HG02571 (cell line): Measurements from ENCODE around the gene HBD.

Experiments
- ATAC-seq: cut with Tn5 transposase; IDR thresholded peaks from one replicate; pipeline ENCODE4 v1.9.1; 2021; ENCODE audit warnings: mild to moderate bottlenecking, moderate library complexity; ENCODE audit not compliant: unreplicated experiment

HBD gene

DNA sequence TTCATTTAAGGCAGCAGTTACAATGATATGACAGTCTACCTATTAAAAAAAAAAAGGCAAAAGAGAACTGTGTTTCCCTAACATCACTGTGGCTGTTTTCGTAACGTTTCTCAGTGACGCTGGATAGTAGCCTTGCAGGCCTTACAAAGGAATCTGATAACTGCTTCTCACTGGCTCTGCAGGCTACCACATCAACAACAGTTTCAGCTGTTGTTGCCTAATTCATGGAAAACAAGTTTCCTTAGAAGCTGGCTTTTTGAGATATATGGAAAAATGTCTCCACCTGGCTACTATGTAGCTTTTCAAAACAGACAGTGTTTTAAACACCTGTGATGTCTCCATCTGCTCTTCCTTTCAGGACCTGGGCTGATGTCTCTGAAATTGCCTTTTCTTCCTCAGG lies 37.6 kb downstream of the HBD start:
- no peak for ATAC-seq

DNA sequence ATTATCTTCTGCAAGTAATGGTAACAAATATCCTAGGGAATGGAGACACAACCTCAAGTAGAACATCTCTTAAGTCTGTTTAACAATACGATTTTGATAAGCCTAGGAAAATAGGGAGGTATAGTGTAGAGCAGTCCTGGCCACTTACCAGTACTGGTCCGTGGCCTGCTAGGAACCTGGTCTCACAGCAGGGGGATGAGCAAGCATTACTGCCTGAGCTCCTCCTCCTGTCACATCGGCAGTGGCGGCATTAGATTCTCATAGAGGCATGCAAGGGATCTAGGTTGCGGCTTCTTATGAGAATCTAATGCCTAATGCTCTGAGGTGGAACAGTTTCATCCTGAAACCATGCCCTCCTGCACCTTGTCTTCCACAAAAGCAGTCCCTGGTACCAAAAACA lies 38.2 kb downstream of the HBD start:
- no peak for ATAC-seq

DNA sequence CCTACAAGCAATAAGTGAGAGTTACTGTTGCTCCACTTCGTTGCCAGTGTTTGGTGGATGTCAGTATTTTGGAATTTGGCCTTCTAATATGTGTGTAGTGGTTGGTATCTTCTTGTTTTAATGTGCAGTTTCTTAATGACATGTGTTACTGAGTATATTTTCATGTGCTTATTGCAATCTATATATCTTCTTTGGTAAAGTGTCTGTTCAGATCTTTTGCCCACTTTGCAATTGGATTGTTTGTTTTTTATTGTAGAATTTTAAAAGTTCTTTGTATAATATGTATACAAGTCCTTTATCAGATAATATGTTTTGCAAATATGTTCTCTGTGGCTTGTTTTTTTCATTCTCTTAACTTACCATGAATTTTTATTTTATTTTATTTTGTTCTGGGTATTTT lies 41.5 kb downstream of the HBD start:
- no peak for ATAC-seq

DNA sequence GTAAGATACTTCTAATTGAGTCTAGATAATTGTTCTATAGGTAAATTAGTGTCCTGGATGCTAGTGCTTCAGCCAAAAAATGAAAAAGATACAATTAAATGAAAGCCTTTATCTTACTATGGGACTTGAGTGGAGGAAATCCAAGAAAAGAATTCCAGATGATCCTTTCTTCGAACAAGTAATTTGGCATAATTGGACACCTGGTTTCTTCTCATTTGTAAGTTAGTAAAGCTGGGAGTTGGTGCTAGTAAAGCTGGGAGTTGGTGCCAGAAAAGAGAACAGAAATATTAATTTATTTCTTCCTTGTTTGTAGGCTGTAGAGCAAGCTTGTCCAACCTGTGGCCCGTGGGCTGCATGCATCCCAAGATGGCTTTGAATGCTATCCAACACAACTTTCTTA lies 46.1 kb downstream of the HBD start:
- no peak for ATAC-seq
